HG02588 (cell line): ENCODE measurements around the gene SMARCD1.
"Not testable (repeated sequence)": the region's sequence is repeated elsewhere in the genome, so short reads cannot be mapped to it uniquely, and the experiment has no call there.

Source experiments
- ATAC-seq: cut with Tn5 transposase; IDR thresholded peaks from one replicate; pipeline ENCODE4 v1.9.1; 2021; ENCODE audit warnings: mild to moderate bottlenecking, moderate library complexity; ENCODE audit not compliant: unreplicated experiment

Gene SMARCD1

DNA sequence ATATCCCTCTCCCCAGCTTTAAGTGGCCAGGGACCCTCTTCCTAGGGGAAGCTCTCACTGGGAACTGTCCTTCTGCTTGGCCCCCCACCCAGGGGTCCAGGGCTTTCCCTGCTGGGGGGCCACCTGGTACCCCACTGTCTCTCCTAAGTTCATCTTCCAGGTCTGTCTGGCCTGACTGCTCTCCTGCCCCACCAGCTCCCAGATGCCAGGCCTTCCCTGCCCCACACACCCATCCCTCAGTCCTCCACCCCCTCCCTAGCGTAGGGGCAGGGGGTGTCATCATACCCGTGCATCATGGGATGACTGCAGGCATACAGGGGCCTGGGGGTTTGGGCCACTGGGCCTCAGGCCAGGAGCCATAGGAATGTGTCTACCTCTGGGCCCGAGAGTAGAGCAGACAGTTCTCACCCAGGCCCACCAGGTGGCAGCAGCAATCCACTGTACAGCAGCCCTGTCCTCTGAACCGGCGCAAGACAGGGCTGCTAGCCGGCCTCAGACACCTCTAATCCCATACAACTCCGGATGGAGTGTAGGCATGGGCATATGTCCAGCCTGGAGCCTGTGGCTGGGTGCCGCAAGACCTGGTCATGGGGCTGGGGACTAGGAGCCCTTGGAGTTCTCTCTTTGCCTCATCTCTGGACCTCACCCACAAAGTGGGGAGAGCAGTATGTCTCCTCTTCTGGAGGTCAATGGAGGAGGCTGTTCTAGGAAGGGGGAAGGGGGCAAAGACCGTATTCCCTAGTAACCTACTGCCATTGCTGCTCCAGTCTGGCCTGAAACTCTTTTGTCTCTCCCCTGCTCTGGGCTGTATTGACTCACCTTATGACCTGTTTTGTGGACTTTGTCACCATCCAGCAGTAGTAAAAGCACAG is 10.0 kb upstream of the SMARCD1 start:
- ATAC-seq: peak; percentile 67

DNA sequence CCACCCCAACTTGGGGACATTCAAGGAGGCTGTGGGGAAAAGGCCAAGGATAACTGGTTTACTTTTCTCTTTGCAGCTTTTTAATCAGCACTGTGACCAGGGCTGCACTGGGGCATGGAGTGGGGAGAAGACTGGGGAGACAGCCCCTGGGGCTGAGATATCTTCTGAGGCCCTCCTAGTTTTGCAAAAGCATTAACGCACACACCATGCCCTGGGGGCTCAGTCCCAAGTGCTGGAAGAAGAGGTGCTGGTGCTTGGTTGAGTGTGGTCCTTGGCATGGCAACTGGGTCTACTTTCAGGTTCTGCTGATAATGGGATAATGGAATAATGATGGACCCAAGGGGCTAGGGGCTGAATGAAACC is 9.4 kb upstream of the SMARCD1 start:
- ATAC-seq: no peak

DNA sequence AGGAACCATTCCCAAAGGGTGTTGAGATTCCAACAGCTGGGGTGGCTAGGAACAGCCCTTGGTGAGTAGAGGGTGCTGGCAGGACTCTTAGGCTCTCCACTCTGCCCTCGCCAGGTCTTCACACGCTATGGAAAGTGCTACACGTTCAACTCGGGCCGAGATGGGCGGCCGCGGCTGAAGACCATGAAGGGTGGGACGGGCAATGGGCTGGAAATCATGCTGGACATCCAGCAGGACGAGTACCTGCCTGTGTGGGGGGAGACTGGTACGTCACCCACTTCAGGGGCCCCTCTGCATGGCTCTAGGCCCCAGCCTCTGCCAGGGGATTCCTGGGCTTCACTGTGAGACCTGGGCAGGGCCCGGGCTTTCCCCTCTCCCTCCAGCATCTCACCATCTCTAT is 8.0 kb upstream of the SMARCD1 start:
- ATAC-seq: no peak

DNA sequence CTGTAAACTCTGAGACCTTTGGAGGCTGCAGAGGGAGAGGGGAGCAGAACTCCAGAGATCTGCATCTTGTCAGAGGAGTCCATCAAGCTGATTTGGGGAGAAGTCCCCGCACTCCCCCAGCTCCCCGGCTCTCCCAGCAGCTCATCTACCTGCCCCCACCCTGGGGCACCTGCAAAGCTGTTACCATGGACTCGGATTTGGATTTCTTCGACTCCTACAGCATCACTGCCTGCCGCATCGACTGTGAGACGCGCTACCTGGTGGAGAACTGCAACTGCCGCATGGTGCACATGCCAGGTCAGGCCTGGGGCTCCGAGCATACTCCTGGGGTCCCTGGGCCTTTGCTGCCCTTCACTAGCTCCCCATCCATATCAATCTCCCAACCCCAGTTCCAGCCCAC is 6.9 kb upstream of the SMARCD1 start:
- no peak for ATAC-seq

DNA sequence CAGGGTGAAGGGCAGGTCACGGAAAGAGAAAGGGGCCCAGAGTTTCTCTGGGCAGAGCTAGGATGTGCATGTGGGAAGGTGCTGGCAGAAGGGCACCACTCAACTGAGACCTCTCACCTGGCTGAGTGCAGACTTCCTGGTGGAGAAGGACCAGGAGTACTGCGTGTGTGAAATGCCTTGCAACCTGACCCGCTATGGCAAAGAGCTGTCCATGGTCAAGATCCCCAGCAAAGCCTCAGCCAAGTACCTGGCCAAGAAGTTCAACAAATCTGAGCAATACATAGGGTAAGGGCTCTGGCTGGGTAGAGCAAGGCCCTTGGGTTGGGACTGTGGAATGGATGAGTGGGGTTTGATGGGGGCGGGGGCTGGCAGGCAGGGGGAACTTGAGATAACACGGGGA is 5.4 kb upstream of the SMARCD1 start:
- no peak for ATAC-seq

DNA sequence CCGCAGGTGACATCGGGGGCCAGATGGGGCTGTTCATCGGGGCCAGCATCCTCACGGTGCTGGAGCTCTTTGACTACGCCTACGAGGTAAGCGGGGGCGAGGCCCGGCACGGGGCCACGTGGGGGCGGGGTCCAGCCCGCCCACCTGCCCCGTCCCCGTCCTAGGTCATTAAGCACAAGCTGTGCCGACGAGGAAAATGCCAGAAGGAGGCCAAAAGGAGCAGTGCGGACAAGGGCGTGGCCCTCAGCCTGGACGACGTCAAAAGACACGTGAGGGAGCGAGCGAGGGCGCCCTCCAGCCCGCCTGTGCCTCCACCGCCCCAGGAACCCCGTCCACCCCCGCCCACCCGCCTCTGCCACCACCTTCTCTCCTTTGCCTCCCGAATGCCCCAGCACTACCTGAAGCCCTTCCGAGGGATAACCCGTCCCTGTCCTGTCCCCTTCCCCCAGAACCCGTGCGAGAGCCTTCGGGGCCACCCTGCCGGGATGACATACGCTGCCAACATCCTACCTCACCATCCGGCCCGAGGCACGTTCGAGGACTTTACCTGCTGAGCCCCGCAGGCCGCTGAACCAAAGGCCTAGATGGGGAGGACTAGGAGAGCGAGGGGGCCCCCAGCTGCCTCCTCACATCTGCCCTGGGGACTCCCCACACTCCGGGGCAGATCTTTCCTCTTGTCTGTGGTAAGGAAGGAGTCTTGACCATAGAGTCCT is 3.9 kb upstream of the SMARCD1 start:
- no peak for ATAC-seq

DNA sequence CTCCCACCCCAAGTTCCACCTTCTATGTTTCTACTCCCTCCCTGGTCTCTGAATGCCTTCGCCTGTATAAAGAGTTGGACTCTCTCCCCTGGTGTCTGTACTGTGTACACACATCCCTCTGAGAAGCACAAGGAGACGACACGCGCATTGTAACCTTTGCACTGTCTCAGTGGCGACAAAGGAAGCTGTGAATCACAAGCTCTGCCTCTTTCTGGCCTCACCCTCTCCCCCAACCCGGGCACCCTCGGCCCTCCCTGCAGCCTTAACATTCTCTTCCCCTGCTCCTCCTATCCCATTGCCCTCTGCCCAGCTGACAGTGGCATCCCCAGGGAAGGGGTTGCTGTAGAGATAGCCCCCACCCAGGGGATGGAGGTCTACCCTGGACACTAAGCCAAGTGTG is 2.5 kb upstream of the SMARCD1 start:
- no peak for ATAC-seq

DNA sequence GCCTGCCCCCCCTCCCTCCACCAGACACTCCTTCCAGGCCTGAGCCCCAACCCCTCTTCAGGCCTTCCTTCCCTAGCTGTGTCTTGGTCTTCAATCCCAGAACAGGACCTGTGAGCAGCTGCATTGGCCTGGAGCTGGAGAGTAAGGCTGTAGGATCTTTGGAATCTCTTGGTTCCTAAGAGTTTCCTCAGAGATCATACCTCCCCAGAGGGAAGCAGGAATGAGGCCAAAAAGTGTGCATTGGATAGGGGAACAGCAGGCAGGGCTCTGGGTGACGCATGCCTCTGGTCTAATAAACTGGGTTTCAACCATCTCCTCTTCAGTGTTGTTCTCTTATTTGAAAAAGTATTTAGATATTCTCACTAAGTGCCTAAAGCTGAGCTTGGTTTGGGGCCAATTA is 1.8 kb upstream of the SMARCD1 start:
- ATAC-seq: no peak

DNA sequence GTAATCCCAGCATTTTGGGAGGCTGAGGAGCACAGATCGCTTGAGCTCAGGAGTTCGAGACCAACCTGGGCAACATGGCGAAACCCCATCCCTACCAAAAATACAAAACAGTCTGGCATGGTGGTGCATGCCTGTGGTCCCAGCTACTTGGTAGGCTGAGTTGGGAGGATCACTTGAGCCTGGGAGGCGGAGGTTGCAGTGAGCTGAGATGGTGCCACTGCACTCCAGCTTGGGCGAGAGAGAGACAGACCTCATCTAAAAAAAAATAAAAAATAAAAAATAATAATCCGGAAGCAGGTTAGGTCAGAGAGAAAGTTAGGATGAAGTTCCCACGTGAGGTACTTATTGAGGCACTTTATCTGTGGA is 750 bp upstream of the SMARCD1 start:
- not testable (repeated sequence) for ATAC-seq

DNA sequence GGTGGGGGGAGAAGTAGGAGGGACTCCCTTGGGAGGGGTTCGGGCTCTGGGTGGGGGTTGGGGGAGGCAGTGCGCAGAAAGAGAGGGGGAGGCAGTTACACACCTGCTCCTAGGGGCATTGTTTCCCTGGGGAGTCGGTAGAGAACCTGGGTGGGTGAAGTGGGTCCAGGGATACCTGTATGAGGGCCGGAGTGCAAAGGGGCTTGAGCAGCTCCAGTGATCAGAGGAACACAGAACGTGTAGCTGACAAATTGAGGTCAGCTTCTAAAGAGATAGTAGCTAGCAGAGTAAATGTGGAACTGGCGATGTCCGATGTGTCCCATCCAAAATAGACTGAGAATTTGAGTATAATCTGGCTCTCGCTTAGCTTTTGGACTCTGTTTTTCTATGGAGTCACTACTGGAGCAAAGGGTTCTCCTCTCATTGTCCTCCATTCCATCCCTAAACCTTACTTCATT is 502 bp downstream of the SMARCD1 start:
- peak; percentile 4 for ATAC-seq

DNA sequence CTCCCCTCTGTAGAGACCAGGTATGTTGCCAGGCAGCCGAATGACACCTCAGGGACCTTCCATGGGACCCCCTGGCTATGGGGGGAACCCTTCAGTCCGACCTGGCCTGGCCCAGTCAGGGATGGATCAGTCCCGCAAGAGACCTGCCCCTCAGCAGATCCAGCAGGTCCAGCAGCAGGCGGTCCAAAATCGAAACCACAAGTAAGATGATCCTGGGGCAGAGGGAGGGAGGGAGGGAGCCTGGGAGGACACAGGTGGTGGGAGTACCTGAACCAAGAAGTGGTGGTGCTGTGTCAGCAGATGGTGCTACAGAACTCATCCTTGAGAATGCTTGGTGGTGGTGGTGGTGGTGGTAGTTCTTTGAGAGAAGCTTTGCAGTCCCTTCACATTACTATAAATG is 1.0 kb downstream of the SMARCD1 start:
- no peak for ATAC-seq

DNA sequence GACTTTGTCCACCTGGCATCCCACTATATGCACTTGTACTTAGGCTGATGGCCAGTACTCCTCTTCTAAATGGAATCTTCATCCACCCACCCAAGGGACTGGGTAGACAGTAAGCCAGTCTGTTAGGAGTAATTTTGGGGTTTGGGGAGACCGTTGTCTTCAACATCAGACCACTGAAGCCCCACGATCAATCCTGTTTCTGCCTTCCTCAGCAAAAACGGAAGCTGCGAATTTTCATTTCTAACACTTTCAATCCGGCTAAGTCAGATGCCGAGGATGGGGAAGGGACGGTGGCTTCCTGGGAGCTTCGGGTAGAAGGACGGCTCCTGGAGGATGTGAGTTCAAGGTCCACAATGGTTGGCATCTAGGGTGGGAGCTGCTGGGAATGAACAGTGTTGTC is 2.0 kb downstream of the SMARCD1 start:
- no peak for ATAC-seq

DNA sequence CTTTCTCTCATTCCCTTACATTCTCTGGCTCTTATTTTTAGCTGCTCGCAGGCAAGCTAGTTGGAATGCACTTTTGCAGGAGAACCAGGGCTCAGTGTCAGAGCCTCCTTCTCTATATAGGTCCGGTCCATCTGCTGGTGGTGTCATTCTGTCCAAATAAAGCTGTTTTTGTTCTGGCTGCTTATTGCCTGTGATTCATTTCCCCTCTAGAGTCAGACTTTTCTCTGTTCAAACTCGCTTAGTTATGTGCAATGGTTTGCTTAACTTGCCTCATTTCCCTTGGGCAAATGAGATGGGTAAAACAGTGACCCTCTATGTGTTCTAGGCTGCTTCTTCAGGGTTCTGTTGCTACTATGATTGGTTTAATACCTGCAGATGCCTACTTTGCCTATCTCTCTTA is 2.9 kb downstream of the SMARCD1 start:
- no peak for ATAC-seq

DNA sequence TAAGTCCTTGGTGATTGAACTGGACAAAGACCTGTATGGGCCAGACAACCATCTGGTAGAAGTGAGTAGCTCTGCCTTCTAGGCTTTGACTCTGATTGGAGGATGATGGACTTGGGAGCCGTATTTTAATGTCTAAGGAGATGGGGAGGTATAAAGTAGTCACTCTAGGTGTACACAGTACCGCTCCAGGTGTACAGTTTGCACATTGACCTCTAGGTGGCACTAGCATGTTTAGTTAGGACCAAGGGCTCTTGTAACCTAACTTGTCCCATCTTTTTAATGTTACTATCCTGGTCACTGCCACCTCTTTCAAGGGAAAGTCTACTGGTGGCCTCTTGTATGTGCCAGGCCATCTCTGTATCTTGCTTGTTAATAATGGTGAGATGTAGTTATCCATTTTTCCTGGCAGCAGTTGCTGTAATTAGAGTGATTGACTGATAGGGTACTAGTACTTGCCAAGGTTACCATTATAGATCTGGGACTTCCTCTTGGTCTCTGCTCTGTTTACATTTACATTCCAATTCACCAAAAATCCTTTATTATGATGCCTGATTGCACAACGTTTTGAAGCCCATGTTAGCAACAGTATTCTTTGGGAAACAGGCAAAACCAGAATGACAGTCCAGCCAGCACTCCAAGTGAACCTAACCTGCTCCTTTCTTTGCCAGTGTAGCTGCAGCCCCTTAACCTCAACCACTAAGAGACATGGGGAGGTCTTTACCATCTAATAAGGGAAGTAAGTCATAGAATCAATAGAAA is 3.6 kb downstream of the SMARCD1 start:
- ATAC-seq: no peak

DNA sequence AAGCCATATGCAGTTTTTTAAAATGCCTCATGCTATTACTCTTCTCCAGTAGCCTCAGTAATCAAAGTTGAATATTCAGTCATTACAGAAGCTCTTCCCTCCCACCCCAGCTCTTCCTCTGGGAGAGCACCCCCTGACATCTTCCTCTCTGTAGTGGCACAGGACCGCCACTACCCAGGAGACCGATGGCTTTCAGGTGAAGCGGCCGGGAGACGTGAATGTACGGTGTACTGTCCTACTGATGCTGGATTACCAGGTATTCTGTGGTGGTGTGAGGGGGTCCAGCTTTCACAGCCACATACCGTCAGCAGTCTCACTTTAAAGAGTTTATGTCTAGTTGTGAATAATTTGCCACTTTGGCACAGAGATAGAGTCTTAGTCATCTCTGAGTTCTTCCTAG is 4.6 kb downstream of the SMARCD1 start:
- ATAC-seq: no peak

DNA sequence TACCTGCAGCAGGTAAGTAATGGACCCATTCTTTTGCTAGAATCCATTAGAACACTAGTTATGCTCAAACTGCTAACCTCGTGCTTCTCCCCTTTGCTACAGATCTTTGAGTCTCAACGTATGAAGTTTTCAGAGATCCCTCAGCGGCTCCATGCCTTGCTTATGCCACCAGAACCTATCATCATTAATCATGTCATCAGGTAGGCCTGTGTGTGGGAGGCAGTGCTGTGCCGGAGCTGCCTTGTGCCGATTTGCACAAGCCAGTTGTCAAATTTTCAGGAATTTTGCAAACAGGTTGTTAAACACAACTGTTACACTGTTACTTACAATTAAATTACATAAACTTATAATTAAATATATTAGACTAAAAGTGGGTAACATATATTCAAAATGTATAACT is 5.2 kb downstream of the SMARCD1 start:
- no peak for ATAC-seq

DNA sequence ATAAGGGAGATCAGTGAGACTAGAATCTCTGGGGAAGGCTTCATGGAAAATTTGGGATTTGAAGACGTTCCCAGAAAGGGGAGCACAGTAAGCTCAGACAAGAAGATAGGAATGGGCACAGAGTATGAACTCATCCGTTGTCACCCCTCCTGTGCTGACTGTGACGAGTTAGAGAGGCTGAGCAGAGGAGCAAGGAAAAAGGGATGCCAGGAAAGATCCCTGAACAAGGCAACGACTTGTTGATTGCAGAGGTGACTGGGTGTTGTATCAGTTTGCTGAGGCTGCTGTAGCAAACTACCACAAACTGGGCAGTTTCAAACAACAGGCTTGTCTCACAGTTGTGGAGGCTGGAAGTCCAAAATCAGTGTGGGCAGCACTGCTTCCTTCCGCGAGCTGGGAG is 12.8 kb downstream of the SMARCD1 start:
- ATAC-seq: no peak

DNA sequence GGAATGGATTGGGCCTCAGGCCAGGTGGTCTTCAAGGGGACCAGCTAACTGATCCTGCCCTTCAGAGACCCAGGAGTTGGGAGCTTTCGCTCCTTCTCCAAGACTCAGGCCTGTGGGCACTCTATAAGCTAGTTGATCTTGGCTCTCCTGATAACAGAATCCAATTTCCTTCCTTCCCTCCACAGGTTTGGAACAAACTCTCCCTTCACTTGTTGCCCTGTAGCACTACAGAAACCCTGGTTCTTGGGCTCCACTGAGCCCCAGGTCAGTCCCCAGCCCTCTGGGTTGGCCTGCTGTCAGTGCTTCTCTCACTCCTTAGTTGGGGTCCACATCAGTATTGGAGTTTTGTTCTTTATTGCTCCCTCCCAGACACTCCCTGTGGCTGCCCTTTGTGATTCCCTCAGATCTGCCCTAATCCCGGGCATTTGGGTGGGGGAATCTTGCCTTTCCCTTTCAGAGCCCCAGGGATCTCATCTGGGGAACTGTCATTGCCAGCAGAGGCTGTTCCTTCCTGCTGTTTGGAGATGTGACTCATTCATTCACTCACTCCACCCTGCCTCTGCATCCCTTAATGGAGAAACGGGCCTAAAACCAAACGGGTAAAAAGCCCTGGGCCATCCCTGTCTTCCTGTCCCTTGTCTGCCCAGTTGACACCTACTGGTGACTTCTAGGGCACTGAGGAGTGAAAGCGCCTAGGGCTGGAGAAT is 14.3 kb downstream of the SMARCD1 start:
- ATAC-seq: no peak

DNA sequence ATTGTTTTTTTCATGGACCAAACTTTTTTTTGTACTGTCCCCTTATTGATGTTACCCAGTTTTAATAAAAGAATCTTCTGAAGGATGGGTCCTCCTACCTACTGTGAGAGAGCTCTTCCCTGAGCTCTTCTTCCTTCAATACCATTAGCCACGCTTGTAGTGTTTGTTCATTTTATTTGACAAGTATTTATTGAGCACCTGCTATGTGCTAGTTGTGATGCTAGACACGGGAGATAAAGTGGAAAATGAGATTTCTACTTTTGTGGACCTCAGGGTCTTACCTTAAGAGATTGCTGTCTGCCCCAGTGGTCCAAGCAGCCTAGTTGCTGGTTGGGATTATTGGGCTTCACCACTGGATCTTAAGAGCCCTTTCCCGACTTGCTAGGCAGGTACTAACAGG is 15.4 kb downstream of the SMARCD1 start:
- ATAC-seq: no peak

DNA sequence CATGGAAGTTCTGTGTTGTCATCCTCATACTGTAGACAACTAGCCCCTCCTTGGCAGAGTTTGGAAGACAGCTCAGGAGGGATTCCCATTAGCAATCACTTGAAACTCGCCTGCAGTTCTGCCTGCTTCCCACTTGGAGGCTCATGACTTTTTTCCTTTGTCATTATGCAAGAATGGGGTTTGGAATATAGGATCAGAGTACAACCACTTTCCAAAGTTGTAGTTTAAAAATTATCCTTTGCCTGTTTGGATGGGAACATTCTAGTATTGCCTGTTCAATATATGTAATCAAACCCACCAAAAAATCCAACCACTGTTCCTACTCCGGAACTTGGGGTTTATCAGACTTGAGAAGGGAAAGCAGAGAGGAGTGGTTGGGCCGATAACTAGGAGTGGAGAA is 16.5 kb downstream of the SMARCD1 start:
- no peak for ATAC-seq

DNA sequence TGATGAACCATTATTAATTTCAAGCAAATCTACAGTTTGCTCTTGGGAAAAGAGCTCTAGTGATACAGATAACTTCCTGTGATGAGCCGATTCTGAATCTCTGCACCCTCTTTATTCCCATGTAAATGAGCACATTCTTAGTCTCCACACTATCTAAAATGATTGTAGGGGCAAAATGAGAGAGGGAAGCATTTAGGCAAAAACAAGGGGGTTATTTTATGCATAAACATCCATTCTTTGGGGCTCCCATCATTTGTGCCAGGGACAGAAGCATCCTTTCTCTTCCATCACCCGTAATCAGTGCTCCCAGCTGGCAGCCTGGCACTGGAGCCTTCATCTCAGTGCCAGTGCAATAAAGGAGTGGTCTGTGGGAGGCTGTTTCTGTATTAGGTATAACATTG is 17.0 kb downstream of the SMARCD1 start:
- no peak for ATAC-seq
